Sigmoid colon (tissue), 4 donors: ENCODE data around the gene TVP23C.

ENCODE experiments used
- EP300 ChIP-seq, 4 donors: sonication (generic); formaldehyde crosslinking; IDR thresholded peaks; one replicate each; pipeline ENCODE4 v1.6.1; 2017; ENCODE audit warnings: antibody characterized with exemption in 4 of 4
- POLR2A ChIP-seq, 2 donors: fragments of 450-650 bp; IDR thresholded peaks; one replicate each; pipeline ENCODE4 v1.6.1; 2016; ENCODE audit warnings: antibody characterized with exemption in 2 of 2, mild to moderate bottlenecking in 2 of 2, moderate library complexity in 2 of 2
- POLR2AphosphoS5 ChIP-seq, 4 donors: sonication (generic); formaldehyde crosslinking; IDR thresholded peaks; one replicate each; pipeline ENCODE4 v1.6.1; 2017; ENCODE audit warnings: antibody characterized with exemption in 4 of 4
- TF ChIP-seq, protein P1 (sequence below), 4 experiments: fragments of 450-650 bp in 3 of 4; fragments of 200-600 bp in 1 of 4; IDR thresholded peaks; one replicate each; pipeline ENCODE4 v1.5.1; 2016 to 2019; ENCODE audit warnings: antibody characterized with exemption in 4 of 4, mild to moderate bottlenecking in 3 of 4, moderate library complexity in 2 of 4

DNA sequence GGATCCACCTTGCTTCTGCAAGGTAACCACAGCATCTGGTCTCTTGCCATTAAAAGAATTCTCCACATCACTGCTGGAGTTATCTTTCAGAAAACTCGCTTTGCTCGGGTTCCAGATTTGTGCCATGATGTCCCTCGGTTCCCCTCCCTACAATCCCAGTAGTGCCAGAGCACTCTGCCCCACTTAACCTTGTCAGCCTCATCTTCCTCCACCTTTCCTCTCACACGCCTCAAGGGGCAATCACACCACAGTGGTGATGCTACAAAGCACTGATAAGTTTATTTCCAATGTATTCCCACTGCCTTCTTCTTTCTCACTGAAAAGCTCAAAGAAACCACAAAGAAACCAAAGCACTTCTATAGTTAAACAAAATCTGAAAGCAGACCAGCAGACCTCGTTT lies 84.4 kb downstream of the TVP23C start:
- no peak for TF ChIP-seq POLR2A (IDR thresholded peaks at IDR 0.05)
- no peak for TF ChIP-seq EP300 (IDR thresholded peaks at IDR 0.05)
- TF ChIP-seq, protein P1, sequence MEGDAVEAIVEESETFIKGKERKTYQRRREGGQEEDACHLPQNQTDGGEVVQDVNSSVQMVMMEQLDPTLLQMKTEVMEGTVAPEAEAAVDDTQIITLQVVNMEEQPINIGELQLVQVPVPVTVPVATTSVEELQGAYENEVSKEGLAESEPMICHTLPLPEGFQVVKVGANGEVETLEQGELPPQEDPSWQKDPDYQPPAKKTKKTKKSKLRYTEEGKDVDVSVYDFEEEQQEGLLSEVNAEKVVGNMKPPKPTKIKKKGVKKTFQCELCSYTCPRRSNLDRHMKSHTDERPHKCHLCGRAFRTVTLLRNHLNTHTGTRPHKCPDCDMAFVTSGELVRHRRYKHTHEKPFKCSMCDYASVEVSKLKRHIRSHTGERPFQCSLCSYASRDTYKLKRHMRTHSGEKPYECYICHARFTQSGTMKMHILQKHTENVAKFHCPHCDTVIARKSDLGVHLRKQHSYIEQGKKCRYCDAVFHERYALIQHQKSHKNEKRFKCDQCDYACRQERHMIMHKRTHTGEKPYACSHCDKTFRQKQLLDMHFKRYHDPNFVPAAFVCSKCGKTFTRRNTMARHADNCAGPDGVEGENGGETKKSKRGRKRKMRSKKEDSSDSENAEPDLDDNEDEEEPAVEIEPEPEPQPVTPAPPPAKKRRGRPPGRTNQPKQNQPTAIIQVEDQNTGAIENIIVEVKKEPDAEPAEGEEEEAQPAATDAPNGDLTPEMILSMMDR (IDR thresholded peaks at IDR 0.05) = no peak
- no peak for TF ChIP-seq POLR2AphosphoS5 (IDR thresholded peaks at IDR 0.05)
